ENCODE measurements around the gene C10orf90.

Gene C10orf90

DNA sequence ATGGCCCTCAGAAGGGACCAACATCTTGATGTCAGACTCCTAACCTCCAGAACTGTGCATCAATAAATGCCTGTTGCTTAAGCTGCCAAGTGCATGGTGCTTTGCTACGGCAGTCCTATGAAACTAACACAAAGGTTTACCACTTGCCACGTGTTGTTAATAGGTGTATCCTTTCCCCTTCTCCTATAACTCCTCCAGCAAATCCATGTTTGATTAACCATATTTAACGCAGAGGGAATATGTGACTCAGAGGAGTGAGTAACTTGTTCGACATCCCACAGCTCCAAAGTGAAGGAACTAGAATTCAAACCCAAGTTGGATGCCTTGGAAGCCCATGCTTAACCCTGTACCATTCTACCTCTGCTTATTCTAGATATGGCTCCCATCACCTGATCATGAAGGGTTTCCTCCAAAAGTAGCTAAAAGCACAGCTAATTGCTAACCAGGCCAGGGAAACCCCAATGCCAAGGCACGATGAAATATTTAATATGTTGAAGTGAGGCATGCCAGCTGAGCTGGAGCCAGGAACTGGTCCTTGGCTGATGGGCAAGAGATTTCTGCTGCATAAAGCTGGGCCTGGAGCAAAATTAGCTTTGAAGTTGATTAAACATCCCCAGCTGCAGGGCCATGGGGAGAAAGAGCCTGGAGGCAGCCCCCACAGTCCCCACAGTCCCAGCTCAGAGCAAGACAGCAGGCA, 131.9 kb downstream of the C10orf90 start:
- Histone ChIP-seq H2AFZ (ENCODE audit: low read length) (no peak overlapping the region), H3K4me3 (ENCODE audit: low read length, poor library complexity, severe bottlenecking) (no peak overlapping the region), H3K79me2 (ENCODE audit: insufficient read depth, low read length) (no peaks in the 10 kb centered on the region), H3K4me1 (ENCODE audit: insufficient read depth, low read length, poor library complexity, severe bottlenecking) (no peaks in the 10 kb centered on the region), H4K20me1 (ENCODE audit: insufficient read depth, low read length, poor library complexity, severe bottlenecking) (no peaks in the 10 kb centered on the region), H3K9me2 (replicated peaks; ENCODE audit: low read depth, low read length) (no peaks in the 10 kb centered on the region), H3K36me3 (ENCODE audit: insufficient read depth, low read length) (no peaks in the 10 kb centered on the region), H3K9me3 (ENCODE audit: insufficient read depth, low read depth, low read length) (no peaks in the 10 kb centered on the region), H3F3A (ENCODE audit: low read depth) (no peaks in the 10 kb centered on the region), H3K4me2 (ENCODE audit: low read depth, low read length, poor library complexity, severe bottlenecking) (no peak overlapping the region), H3K27me3 (ENCODE audit: insufficient read depth, low read length, poor library complexity, severe bottlenecking) (no peaks in the 10 kb centered on the region), H3K9ac (ENCODE audit: low read depth, low read length, poor library complexity, severe bottlenecking) (no peak overlapping the region)
- TF ChIP-seq, protein P1, sequence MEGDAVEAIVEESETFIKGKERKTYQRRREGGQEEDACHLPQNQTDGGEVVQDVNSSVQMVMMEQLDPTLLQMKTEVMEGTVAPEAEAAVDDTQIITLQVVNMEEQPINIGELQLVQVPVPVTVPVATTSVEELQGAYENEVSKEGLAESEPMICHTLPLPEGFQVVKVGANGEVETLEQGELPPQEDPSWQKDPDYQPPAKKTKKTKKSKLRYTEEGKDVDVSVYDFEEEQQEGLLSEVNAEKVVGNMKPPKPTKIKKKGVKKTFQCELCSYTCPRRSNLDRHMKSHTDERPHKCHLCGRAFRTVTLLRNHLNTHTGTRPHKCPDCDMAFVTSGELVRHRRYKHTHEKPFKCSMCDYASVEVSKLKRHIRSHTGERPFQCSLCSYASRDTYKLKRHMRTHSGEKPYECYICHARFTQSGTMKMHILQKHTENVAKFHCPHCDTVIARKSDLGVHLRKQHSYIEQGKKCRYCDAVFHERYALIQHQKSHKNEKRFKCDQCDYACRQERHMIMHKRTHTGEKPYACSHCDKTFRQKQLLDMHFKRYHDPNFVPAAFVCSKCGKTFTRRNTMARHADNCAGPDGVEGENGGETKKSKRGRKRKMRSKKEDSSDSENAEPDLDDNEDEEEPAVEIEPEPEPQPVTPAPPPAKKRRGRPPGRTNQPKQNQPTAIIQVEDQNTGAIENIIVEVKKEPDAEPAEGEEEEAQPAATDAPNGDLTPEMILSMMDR (conservative IDR thresholded peaks at IDR 0.05; ENCODE audit: low read length): no peak
- no peak for TF ChIP-seq EZH2phosphoT487 (IDR thresholded peaks at IDR 0.05; ENCODE audit: borderline replicate concordance)

GRCh38 chr10:126536656-126537055, 133.8 kb downstream of the C10orf90 start:
- TF ChIP-seq EZH2phosphoT487 (IDR thresholded peaks at IDR 0.05; ENCODE audit: borderline replicate concordance): no peak
- TF ChIP-seq, protein P1 (conservative IDR thresholded peaks at IDR 0.05; ENCODE audit: low read length): no peak
- no peak overlapping the region for H3K4me2 ChIP-seq (ENCODE audit: low read depth, low read length, poor library complexity, severe bottlenecking)
- H3K9ac ChIP-seq (ENCODE audit: low read depth, low read length, poor library complexity, severe bottlenecking): no peak overlapping the region
- no peak overlapping the region for H2AFZ ChIP-seq (ENCODE audit: low read length)
- H3K4me3 ChIP-seq (ENCODE audit: low read length, poor library complexity, severe bottlenecking): no peak overlapping the region
- no peaks in the 10 kb centered on the region for H3K9me2 ChIP-seq (replicated peaks; ENCODE audit: low read depth, low read length)
- no peaks in the 10 kb centered on the region for H3K4me1 ChIP-seq (ENCODE audit: insufficient read depth, low read length, poor library complexity, severe bottlenecking)
- no peaks in the 10 kb centered on the region for H3K9me3 ChIP-seq (ENCODE audit: insufficient read depth, low read depth, low read length)
- no peaks in the 10 kb centered on the region for H3F3A ChIP-seq (ENCODE audit: low read depth)
- H3K79me2 ChIP-seq (ENCODE audit: insufficient read depth, low read length): no peaks in the 10 kb centered on the region
- H4K20me1 ChIP-seq (ENCODE audit: insufficient read depth, low read length, poor library complexity, severe bottlenecking): no peaks in the 10 kb centered on the region
- H3K36me3 ChIP-seq (ENCODE audit: insufficient read depth, low read length): no peaks in the 10 kb centered on the region
- H3K27me3 ChIP-seq (ENCODE audit: insufficient read depth, low read length, poor library complexity, severe bottlenecking): no peaks in the 10 kb centered on the region

DNA sequence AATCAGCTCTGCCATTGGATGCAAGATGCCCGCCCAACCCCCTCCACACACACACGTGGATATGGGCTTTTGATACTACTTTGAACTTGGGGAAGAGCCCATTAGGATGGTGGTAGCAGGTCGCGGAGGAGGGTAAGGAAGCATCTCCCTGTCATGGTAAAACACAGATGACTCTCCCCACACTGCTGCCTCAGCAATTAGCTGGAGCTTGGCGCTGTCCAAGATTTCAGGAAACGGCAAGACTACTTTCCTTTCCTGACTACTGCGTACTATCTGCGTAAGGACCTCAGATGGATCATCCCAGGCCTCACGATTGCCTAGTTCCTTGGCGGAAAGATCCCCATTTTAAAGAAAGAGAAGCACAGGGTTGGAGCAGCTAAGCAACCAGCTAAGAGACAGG, 134.3 kb downstream of the C10orf90 start:
- H3K9me2 ChIP-seq (replicated peaks; ENCODE audit: low read depth, low read length): no peaks in the 10 kb centered on the region
- no peak overlapping the region for H3K4me3 ChIP-seq (ENCODE audit: low read length, poor library complexity, severe bottlenecking)
- H3K9ac ChIP-seq (ENCODE audit: low read depth, low read length, poor library complexity, severe bottlenecking): no peak overlapping the region
- no peaks in the 10 kb centered on the region for H3K79me2 ChIP-seq (ENCODE audit: insufficient read depth, low read length)
- no peaks in the 10 kb centered on the region for H3K9me3 ChIP-seq (ENCODE audit: insufficient read depth, low read depth, low read length)
- no peak overlapping the region for H3K4me2 ChIP-seq (ENCODE audit: low read depth, low read length, poor library complexity, severe bottlenecking)
- no peak overlapping the region for H2AFZ ChIP-seq (ENCODE audit: low read length)
- TF ChIP-seq, protein P1 (conservative IDR thresholded peaks at IDR 0.05; ENCODE audit: low read length): no peak
- no peak for TF ChIP-seq EZH2phosphoT487 (IDR thresholded peaks at IDR 0.05; ENCODE audit: borderline replicate concordance)
- H3K4me1 ChIP-seq (ENCODE audit: insufficient read depth, low read length, poor library complexity, severe bottlenecking): no peaks in the 10 kb centered on the region
- H4K20me1 ChIP-seq (ENCODE audit: insufficient read depth, low read length, poor library complexity, severe bottlenecking): no peaks in the 10 kb centered on the region
- H3K36me3 ChIP-seq (ENCODE audit: insufficient read depth, low read length): no peaks in the 10 kb centered on the region
- no peaks in the 10 kb centered on the region for H3F3A ChIP-seq (ENCODE audit: low read depth)
- no peaks in the 10 kb centered on the region for H3K27me3 ChIP-seq (ENCODE audit: insufficient read depth, low read length, poor library complexity, severe bottlenecking)
